Mesothelial cell of epicardium (in vitro differentiated cells): ENCODE data around the gene LRRC10B. TPM values are rescaled to one million over a fixed set of nuclear protein-coding genes. Genes with fewer than 3 reads are reported as not detected.

Experiments used
- DNase-seq, 2 experiments: peaks; one replicate each; pipeline ENCODE4 v3.0.0; 2021; ENCODE audit warnings: low spot score in 2 of 2; ENCODE audit not compliant: unreplicated experiment in 2 of 2
- H3K27ac Mint-ChIP-seq: 2 replicates; pipeline ENCODE4 v1.8.0; 2021; ENCODE audit warnings: mixed read lengths
- H3K27me3 Mint-ChIP-seq: 2 replicates; pipeline ENCODE4 v1.8.0; 2021; ENCODE audit warnings: low read depth, mixed read lengths
- H3K36me3 Mint-ChIP-seq: 2 replicates; pipeline ENCODE4 v1.8.0; 2021; ENCODE audit warnings: mixed read lengths
- H3K4me1 Mint-ChIP-seq: 2 replicates; pipeline ENCODE4 v1.8.0; 2021; ENCODE audit warnings: mixed read lengths
- H3K4me3 Mint-ChIP-seq: 2 replicates; pipeline ENCODE4 v1.8.0; 2021; ENCODE audit warnings: mild to moderate bottlenecking, moderate library complexity, mixed read lengths
- H3K9me3 Mint-ChIP-seq: 2 replicates; pipeline ENCODE4 v1.8.0; 2021; ENCODE audit warnings: mixed read lengths
- total RNA-seq: library from RNA; stranded (reverse); gene quantifications from 3 replicates; pipeline ENCODE4 v1.2.1, GENCODE V29; 2021
- TF ChIP-seq, protein P1 (sequence below): fragments of 200-600 bp; sonication (generic); IDR thresholded peaks from one replicate; pipeline ENCODE4 v1.5.0; 2021; ENCODE audit warnings: antibody characterized with exemption; ENCODE audit not compliant: unreplicated experiment

LRRC10B gene
- total RNA-seq, 1 donor from 2014 or later: 0.16 TPM

- no peaks in the 10 kb centered on the region for H3K36me3 Mint-ChIP-seq
- no peak overlapping the region for H3K27ac Mint-ChIP-seq
- peaks cover 21% of the 10 kb centered on the region for H3K4me1 Mint-ChIP-seq
- TF ChIP-seq, protein P1, sequence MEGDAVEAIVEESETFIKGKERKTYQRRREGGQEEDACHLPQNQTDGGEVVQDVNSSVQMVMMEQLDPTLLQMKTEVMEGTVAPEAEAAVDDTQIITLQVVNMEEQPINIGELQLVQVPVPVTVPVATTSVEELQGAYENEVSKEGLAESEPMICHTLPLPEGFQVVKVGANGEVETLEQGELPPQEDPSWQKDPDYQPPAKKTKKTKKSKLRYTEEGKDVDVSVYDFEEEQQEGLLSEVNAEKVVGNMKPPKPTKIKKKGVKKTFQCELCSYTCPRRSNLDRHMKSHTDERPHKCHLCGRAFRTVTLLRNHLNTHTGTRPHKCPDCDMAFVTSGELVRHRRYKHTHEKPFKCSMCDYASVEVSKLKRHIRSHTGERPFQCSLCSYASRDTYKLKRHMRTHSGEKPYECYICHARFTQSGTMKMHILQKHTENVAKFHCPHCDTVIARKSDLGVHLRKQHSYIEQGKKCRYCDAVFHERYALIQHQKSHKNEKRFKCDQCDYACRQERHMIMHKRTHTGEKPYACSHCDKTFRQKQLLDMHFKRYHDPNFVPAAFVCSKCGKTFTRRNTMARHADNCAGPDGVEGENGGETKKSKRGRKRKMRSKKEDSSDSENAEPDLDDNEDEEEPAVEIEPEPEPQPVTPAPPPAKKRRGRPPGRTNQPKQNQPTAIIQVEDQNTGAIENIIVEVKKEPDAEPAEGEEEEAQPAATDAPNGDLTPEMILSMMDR: peak; percentile 99
- peak in 1 of 2 experiments; percentile 83 for DNase-seq
- H3K27me3 Mint-ChIP-seq: peaks cover 6% of the 10 kb centered on the region
- H3K4me3 Mint-ChIP-seq: no peak overlapping the region
- no peaks in the 10 kb centered on the region for H3K9me3 Mint-ChIP-seq
Observed at GRCh38 chr11:61516675-61517572, 8.4 kb downstream of the LRRC10B start.

DNA sequence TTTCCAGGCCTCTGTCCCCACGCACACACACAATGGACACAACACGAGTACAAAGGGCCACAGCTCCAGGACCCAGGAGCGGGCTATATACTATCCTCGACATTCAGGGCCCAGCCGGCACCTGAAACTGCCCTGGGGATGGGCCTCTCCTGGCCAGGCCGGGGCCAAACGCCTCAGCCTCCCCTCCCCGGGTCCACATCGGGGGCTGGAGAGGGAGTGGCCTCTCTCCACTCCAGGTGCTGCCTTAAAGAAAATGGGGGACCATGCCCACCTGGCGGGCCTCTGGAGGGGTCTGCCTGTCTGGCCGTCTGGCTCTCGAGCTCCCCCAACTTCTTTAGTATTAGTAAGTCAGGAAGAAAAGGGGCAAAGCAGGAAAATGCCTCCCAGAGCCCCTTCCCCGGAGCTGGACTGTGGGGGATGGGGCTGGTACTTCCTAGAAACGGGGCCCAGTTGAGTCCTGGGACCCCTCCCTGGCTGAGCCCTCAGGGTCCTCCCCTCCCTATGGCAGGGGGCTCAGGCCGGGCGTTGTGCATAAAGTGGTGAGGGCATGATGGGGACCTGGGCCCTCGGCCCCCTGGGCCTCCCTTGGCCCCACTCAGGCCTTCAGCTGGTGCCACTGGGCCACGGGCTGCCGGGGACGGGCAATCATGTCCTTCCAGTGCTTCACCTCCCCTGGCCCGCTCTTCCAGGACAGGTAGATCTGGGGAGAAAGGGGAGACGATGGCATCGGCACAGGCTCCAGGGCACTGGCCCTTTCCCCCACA lies 9.7 kb downstream of the LRRC10B start:
- DNase-seq: no peak

DNA sequence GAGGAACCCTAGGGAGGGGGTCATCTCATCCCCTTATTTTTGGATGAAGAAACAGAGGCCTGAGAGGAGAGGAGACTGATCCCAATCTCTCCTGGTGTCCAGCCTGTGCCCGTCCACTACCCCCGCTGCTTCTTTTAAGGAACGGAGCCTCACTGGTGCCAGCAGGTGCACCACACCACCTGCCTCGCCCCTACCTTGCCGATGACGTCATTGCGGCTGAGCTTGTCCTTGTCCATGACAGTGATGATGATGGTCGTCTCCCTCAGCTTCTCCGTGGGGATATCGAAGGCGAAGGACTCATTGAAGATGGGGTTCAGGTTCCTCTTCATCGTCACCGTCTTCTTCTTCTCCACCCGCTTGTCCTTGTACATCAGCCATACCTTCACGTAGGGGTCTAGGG lies 14.3 kb downstream of the LRRC10B start:
- no peak for DNase-seq
- no peaks in the 10 kb centered on the region for H3K9me3 Mint-ChIP-seq
- H3K36me3 Mint-ChIP-seq: no peaks in the 10 kb centered on the region
- H3K4me3 Mint-ChIP-seq: no peak overlapping the region
- no peak overlapping the region for H3K27ac Mint-ChIP-seq
- H3K4me1 Mint-ChIP-seq: peaks cover 11% of the 10 kb centered on the region
- TF ChIP-seq, protein P1: no peak
- peaks cover 6% of the 10 kb centered on the region for H3K27me3 Mint-ChIP-seq

More for the DNA sequence above, 9.7 kb downstream of the LRRC10B start:
- Mint-ChIP-seq H3K27me3 (peaks cover 3% of the 10 kb centered on the region), H3K27ac (no peak overlapping the region), H3K36me3 (no peaks in the 10 kb centered on the region), H3K4me3 (no peak overlapping the region), H3K9me3 (no peaks in the 10 kb centered on the region), H3K4me1 (peaks cover 12% of the 10 kb centered on the region)
- TF ChIP-seq, protein P1: no peak

- Mint-ChIP-seq H3K9me3 (no peaks in the 10 kb centered on the region), H3K4me3 (no peak overlapping the region), H3K4me1 (peaks cover 12% of the 10 kb centered on the region), H3K36me3 (no peaks in the 10 kb centered on the region), H3K27me3 (peaks cover 6% of the 10 kb centered on the region), H3K27ac (no peak overlapping the region)
- no peak for DNase-seq
- TF ChIP-seq, protein P1: no peak
Observed at GRCh38 chr11:61524446-61524845, 15.9 kb downstream of the LRRC10B start.

DNA sequence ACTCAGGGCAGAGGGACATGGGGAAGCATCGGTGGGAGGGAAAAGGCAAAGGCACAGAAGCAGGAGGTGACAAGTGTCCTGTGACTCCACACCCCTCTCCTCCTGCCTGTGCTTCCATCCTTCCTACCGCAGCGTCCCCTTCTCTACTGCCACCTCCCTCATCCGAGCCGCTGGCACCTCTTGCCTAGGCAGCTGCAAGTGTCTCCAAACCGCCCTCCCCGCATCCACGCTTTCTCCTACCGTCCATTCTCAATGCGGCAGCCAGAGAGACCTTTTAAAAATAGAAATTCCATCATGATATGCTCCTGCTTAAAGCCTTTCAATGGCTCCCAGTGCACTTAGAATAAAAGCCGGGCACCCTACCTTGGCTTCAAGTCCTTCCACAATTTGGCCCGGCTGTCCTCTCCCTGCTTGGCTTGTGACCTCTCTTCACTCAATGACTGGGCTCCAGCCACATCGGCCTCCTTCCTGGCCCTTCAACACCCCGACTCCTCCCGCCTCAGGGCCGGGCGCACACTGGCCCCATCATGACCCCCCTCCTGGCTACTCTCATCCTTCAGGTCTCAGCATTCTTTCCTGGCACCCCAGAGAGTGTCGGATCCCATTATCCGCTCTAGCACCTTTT lies 16.5 kb downstream of the LRRC10B start:
- peaks cover 12% of the 10 kb centered on the region for H3K4me1 Mint-ChIP-seq
- no peaks in the 10 kb centered on the region for H3K36me3 Mint-ChIP-seq
- H3K9me3 Mint-ChIP-seq: no peaks in the 10 kb centered on the region
- no peak overlapping the region for H3K4me3 Mint-ChIP-seq
- no peak overlapping the region for H3K27ac Mint-ChIP-seq
- peaks cover 6% of the 10 kb centered on the region for H3K27me3 Mint-ChIP-seq
- DNase-seq: no peak
- TF ChIP-seq, protein P1: no peak
